GM10248 (cell line): ENCODE data around the gene ZSWIM1.
"Not testable (repeated sequence)": the region's sequence is repeated elsewhere in the genome, so short reads cannot be mapped to it uniquely, and the experiment has no call there.

Source experiments
- CTCF ChIA-PET: fragments of 300-600 bp; sonication (Branson Sonifier 250); formaldehyde crosslinking; extraction: SDS; loops from one replicate; lab custom pipeline; 2021; ENCODE audit warnings: antibody characterized with exemption; lab: Yijun Ruan, JAX
- POLR2A ChIA-PET: fragments of 350-650 bp; sonication (Branson Sonifier 250); formaldehyde crosslinking; extraction: SDS; loops from one replicate; lab custom pipeline; 2020; ENCODE audit warnings: antibody characterized with exemption; lab: Yijun Ruan, JAX
- DNase-seq: peaks from one replicate; pipeline ENCODE4 v3.0.0; 2012; ENCODE audit errors: extremely low spot score
- TF ChIP-seq, protein P1 (sequence below): IDR thresholded peaks from 2 replicates; pipeline ENCODE4 v1.5.1; 2012; ENCODE audit warnings: mild to moderate bottlenecking, low read depth; ENCODE audit errors: extremely low read depth, missing control alignments, control extremely low read depth

ZSWIM1 gene

DNA sequence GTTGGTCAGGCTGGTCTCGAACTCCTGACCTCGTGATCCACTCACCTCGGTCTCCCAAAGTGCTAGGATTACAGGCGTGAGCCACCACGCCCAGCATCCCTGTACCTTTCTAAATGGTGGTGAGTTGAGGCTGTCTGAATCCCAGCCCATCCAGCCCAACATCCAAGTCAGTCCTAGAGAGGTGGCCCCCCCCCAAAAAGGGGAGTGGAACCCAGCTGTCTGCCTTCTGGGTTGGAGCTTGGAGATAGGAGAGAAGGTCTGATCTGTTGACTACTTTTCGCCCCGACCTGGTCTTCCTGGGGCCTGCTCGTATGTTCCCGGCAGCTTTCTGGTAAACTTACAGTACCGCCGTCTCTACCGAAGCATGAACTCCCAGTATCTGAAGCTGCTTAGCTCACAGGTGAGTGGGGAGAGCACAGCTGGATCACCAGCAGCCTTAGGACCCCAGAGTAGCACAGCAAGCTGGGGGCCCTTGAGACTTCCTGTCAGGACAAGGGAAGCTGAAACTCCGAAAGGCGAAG lies 15.7 kb downstream of the ZSWIM1 start:
- DNase-seq, result no peak
- POLR2A ChIA-PET, result no interaction called here
- CTCF ChIA-PET, result interaction anchor here (1.0 kb wide), 1 partner anchor 9 kb away, joined by 3 read pairs; no protein-coding TSS in a partner anchor
- TF ChIP-seq, protein P1, sequence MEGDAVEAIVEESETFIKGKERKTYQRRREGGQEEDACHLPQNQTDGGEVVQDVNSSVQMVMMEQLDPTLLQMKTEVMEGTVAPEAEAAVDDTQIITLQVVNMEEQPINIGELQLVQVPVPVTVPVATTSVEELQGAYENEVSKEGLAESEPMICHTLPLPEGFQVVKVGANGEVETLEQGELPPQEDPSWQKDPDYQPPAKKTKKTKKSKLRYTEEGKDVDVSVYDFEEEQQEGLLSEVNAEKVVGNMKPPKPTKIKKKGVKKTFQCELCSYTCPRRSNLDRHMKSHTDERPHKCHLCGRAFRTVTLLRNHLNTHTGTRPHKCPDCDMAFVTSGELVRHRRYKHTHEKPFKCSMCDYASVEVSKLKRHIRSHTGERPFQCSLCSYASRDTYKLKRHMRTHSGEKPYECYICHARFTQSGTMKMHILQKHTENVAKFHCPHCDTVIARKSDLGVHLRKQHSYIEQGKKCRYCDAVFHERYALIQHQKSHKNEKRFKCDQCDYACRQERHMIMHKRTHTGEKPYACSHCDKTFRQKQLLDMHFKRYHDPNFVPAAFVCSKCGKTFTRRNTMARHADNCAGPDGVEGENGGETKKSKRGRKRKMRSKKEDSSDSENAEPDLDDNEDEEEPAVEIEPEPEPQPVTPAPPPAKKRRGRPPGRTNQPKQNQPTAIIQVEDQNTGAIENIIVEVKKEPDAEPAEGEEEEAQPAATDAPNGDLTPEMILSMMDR, result no peak

DNA sequence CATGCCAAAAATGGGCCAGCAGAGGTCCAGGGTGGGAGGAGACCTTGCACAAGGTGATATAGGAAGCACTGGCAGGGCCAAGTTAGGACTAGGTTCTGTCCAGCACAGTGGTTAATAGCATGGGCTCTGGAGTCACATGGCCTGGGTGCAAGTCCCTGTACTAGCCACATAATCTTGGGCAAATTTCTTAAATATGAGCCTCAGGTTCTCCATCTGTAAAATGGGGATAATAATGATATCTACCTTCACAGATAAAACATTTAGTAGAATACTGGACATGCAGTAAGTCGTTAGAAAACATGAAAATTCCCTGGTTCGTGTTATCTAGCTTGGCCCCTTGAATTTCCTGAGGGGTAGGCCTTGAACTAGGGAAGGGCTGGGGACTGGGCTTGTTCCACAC lies 16.3 kb downstream of the ZSWIM1 start:
- TF ChIP-seq, protein P1, result no peak
- DNase-seq, result no peak
- CTCF ChIA-PET, result interaction anchor here (1.0 kb wide), 1 partner anchor 8 kb away, joined by 3 read pairs; no protein-coding TSS in a partner anchor
- POLR2A ChIA-PET, result no interaction called here

GRCh38 chr20:45897692-45898091 lies 16.7 kb downstream of the ZSWIM1 start:
- ChIA-PET POLR2A (no interaction called here), CTCF (interaction anchor here (1.0 to 2.0 kb wide), 3 partner anchors 8 to 73 kb away, joined by 3 to 4 read pairs (median 3); no protein-coding TSS in a partner anchor)
- no peak for DNase-seq
- TF ChIP-seq, protein P1, result no peak

GRCh38 chr20:45898285-45898684 lies 17.3 kb downstream of the ZSWIM1 start:
- TF ChIP-seq, protein P1, result no peak
- POLR2A ChIA-PET, result no interaction called here
- no peak for DNase-seq
- CTCF ChIA-PET, result interaction anchor here (1.5 to 2.0 kb wide), 2 partner anchors 16 to 73 kb away, joined by 3 to 4 read pairs; no protein-coding TSS in a partner anchor

GRCh38 chr20:45899046-45899835 lies 18.2 kb downstream of the ZSWIM1 start:
- POLR2A ChIA-PET, result interaction anchor here (0.6 to 1.5 kb wide), 3 partner anchors 9 to 65 kb away, joined by 3 to 6 read pairs (median 4); partner anchors contain the start of gene NEURL2
- TF ChIP-seq, protein P1, result no peak
- CTCF ChIA-PET, result interaction anchor here (0.8 to 2.0 kb wide), 4 partner anchors 8 to 72 kb away, joined by 3 to 4 read pairs (median 4); partner anchors contain the start of genes CTSA and NEURL2
- no peak for DNase-seq

DNA sequence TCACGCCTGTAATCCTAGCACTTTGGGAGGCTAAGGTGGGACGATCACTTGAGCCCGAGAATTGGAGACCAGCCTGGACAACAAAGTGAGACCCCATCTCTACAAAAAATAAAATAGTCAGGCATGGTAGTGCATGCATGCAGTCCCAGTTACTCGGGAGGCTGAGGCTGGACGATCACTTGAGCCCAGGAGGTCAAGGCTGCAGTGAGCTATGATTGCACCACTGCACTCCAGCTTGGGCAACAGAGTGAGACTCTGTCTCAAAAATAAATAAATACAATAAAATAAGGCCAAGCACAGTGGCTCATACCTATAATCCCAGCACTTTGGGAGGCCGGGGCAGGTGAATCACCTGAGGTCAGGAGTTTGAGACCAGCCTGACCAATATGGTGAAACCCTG lies 20.3 kb downstream of the ZSWIM1 start:
- DNase-seq, result not testable (repeated sequence)
- ChIA-PET POLR2A (interaction anchor here (0.7 to 1.5 kb wide), 2 partner anchors 9 to 70 kb away, joined by 4 to 7 read pairs; no protein-coding TSS in a partner anchor), CTCF (interaction anchor here (0.9 to 1.9 kb wide), 3 partner anchors 8 to 538 kb away, joined by 3 to 8 read pairs (median 6); partner anchors contain the start of gene SYS1)
